ENCODE results near the gene RSAD2.

RSAD2 gene

DNA sequence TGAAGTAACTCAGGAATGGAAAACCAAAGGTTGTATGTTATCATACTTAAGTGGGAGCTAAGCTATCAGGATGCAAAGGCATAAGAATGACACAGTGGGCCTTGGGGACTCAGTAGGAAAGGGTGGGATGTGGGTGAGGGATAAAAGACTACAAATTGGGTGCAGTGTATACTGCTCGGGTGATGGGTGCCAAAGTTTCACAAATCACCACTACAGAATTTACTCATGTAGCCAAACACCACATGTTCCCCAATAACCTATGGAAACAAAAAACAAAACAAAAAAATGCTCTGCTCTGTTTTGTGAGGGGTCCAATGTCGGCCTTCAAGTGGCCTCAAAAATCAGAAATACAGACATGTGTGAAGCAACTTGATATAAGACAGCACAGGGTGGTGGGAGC, 30.7 kb downstream of the RSAD2 start:
- no peak for FAIRE-seq

- no peak for FAIRE-seq
These were observed 32.1 kb downstream of the RSAD2 start for GRCh38 chr2:6909431-6910385.

DNA sequence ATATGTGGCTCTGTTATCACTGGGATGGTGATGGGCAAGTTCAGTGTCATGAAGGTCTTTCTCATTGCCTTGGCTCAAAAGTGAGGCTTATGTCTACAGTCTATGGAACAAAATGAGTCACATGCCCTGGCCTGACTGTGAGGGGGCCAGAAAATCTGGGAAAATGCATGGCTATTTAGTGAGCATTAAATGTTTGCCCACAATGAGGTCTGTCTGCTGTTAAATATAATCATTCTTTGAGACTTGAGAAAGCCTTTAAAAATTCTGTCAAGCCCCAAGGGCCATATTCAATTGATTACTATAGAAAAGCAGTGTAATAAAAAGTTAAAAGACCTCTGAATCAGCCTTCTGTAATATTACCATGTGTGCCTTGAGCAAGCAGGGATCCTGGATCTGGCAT, 34.1 kb downstream of the RSAD2 start:
- no peak for FAIRE-seq

GRCh38 chr2:6913415-6914157, 36.0 kb downstream of the RSAD2 start:
- no peak for FAIRE-seq

- no peak for FAIRE-seq
These were observed 37.3 kb downstream of the RSAD2 start for GRCh38 chr2:6914828-6915227.

DNA sequence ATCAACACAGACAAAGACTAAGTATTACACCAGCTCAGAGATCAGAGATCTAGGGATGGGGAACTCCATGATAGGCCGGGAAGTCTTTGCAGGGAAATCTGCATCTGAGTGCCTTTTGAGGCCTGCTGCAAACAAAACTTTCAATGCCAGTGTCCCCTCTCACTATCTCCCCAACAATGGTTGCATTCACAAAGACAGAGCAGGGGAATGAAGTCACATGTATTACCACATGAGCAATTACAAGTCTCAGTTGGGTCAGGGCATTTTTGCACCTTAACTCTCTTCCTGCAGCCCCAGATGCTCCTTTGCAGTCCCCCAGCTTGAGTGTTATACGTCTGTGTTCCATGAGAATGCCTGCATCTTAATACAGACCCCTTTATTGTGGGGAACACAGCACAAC, 37.8 kb downstream of the RSAD2 start:
- FAIRE-seq: no peak

- no peak for FAIRE-seq
These were observed 38.6 kb downstream of the RSAD2 start for GRCh38 chr2:6916224-6916623.

- FAIRE-seq: no peak
These were observed 39.1 kb downstream of the RSAD2 start for GRCh38 chr2:6916736-6917070.

GRCh38 chr2:6917071-6917760, 39.6 kb downstream of the RSAD2 start, which contains the start of gene RNF144A:
Gene RNF144A, plus strand, starts transcription at chr2:6917412. Its CDS starts 79,515 bp downstream, at chr2:6996927.
- no peak for FAIRE-seq

GRCh38 chr2:6917761-6918421, 40.3 kb downstream of the RSAD2 start:
- FAIRE-seq: no peak

DNA sequence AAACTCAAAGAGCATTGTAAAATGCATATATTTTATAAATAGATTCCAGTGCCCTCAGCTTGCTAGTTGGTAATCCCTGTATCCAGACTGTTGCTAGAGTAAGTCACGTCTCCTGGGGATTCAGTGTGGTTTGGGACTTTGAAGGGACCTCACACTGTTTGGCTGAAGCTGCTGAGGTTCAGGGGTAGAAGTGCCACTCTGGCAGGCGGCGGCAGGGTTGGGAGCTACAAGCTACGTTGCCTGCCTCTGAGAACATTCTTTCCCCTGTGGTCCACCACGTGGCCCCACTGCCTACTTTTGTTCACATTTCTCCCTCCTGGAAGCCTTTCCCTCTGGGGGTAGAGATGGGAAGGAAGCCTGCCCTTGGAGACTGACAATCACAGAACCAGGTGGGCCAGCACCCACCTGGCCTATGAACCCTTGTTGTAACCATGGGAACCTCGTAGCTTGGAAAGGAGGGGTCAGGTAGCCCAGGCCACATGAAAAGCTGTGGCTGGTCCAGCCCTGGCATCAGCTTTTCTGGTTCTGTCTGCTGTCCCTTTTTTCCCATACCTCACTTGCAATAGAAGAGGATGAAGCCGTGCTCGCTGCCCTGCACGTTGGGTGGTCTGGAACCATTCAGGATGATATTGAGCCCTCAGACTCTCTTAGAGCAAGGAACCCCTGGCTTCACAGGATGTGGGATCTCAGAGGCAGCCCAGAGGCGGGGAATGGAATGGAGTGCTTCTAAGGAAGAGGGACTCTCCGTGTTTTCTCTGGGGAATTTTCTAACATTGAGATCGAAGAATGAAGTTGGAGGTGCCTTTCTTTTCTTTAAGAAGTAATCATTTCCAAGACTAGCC, 42.5 kb downstream of the RSAD2 start:
- no peak for FAIRE-seq

DNA sequence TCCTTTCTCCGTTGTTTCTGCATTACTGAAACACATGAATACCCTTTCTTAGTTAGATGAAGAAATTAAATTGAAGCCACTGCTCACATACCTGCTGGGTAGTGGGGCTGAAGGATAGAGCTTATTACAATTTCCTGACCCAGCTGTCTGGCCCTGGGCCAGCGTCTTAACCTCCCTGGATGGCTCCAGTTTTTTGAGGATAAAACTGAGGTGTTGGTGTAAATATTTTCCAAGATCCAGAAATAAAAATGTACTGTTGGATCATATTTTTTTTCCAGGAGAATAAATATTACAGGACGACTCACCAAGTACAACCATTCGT, 43.1 kb downstream of the RSAD2 start:
- no peak for FAIRE-seq

DNA sequence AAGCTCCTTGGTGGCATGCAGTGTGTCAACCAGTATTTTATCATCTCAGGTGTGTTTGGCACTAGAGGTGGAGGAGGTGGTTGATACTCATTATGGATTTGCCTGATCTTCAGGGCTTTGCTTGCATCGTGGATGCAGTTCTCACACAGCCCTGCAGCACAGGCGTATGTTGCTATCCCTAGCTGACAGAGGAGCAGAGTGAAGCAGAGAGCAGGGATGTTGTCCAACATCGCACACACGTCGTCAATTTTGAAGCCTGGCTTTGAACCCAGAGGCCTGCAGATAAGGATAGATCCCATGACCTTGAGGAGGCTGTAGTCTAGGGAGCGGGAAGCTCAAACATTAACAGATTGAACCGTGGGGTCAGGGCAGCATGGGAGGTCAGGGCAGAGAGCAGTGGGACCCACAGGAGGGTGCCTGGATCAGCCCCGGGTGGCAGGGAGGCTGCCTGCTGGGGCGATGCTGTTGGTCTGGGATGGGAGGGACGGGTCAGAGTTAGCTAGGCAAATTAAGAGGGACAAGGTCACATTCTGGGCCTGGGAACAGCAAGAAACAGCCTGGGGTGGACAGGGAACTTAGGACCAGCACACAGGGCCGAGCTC, 43.8 kb downstream of the RSAD2 start:
- no peak for FAIRE-seq

- FAIRE-seq: no peak
These were observed 44.7 kb downstream of the RSAD2 start for GRCh38 chr2:6922201-6922656.

- no peak for FAIRE-seq
These were observed 45.7 kb downstream of the RSAD2 start for GRCh38 chr2:6923319-6923718.

DNA sequence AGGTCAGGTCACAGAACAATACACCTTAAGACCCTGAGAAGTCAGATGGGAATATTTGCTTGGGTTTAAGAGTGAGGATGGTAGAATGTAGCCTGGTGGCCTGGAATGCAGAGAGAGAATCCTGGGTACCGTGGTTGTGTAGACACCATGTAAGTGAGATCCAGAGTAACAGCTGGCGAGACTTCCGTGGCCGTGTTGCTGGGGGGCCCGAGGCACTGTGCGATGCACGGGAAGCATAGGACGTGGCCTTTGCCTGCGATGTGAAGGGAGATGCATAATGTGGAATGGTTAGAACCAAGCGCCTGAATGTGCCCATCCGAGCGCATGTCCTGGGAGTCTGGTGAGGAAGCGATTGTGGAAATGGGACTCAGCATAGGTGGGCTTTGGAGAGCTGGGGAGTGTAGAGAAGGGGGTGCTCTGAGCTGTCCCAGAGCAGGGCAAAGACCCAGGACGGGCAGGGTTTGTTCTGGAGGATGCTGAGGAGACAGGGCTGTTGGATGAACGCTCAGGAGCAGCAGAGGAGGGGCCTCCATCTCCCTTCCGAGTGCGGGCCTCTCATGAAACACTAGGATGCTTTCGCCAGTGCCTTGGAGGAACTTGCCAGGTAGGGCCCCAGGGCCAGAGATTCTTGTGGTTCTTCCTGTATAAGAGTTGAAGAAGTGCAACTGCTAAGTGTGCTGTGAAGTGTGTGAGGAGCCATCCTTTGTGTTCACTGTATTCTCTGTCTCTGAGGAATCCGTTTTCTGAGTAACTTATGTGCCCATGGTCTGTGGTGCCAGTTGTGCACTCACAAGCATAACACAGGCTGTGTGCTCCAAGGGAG, 46.7 kb downstream of the RSAD2 start:
- no peak for FAIRE-seq

GRCh38 chr2:6924924-6925409, 47.4 kb downstream of the RSAD2 start:
- no peak for FAIRE-seq

GRCh38 chr2:6926071-6926732, 48.6 kb downstream of the RSAD2 start:
- FAIRE-seq: no peak

DNA sequence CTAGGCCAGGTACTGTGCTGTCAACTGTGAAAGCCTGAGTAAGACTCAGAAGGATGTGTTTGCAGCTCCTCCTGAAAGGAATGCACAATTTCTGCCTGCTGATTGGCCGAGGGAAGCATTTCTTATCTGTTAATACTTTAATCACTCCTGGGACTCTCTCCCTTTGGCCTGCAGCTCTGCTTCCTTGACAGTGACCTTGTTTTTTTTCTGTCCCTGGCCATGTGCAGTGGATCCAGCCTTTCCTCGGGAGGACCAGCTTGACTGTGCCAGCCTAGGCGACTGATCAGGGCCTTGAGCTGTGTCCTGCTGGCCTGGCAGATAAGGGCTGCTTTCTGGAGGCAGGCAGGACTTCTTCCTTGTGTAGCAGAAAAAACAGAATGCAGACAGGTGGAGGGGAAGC, 49.6 kb downstream of the RSAD2 start:
- no peak for FAIRE-seq

GRCh38 chr2:6927753-6928152, 50.2 kb downstream of the RSAD2 start:
- no peak for FAIRE-seq

Measured in endometrium (tissue), 2 donors.